ENCODE results near the gene WDR33.

The WDR33 gene

GRCh38 chr2:127698553-127699355, 112.2 kb downstream of the WDR33 start:
- DNase-seq (ENCODE audit: low read depth in 1 of 2, low spot score in 1 of 2) = no peak

- DNase-seq (ENCODE audit: low read depth in 1 of 2, low spot score in 1 of 2) = no peak
Observed at GRCh38 chr2:127697482-127698180, 113.3 kb downstream of the WDR33 start.

- DNase-seq (ENCODE audit: low read depth in 1 of 2, low spot score in 1 of 2) = peak in 1 of 2 donors; percentile 31
Observed at GRCh38 chr2:127695491-127696472, 115.2 kb downstream of the WDR33 start.

- DNase-seq (ENCODE audit: low read depth in 1 of 2, low spot score in 1 of 2) = no peak
Observed at GRCh38 chr2:127694986-127695385, 116.0 kb downstream of the WDR33 start.

- DNase-seq (ENCODE audit: low read depth in 1 of 2, low spot score in 1 of 2) = no peak
Observed at GRCh38 chr2:127690696-127691095, 120.3 kb downstream of the WDR33 start.

- DNase-seq (ENCODE audit: low read depth in 1 of 2, low spot score in 1 of 2) = no peak
Observed at GRCh38 chr2:127688405-127688804, 122.6 kb downstream of the WDR33 start.

- no peak for DNase-seq (ENCODE audit: low read depth in 1 of 2, low spot score in 1 of 2)
Observed at GRCh38 chr2:127685410-127686080, 125.4 kb downstream of the WDR33 start.

- DNase-seq (ENCODE audit: low read depth in 1 of 2, low spot score in 1 of 2) = no peak
Observed at GRCh38 chr2:127683757-127684156, 127.2 kb downstream of the WDR33 start.

GRCh38 chr2:127683056-127683455, 127.9 kb downstream of the WDR33 start:
- no peak for DNase-seq (ENCODE audit: low read depth in 1 of 2, low spot score in 1 of 2)

- DNase-seq (ENCODE audit: low read depth in 1 of 2, low spot score in 1 of 2) = no peak
Observed at GRCh38 chr2:127681976-127682857, 128.8 kb downstream of the WDR33 start.

GRCh38 chr2:127681288-127681804, 129.6 kb downstream of the WDR33 start:
- no peak for DNase-seq (ENCODE audit: low read depth in 1 of 2, low spot score in 1 of 2)

GRCh38 chr2:127680706-127681287, 130.2 kb downstream of the WDR33 start:
- no peak for DNase-seq (ENCODE audit: low read depth in 1 of 2, low spot score in 1 of 2)

- no peak for DNase-seq (ENCODE audit: low read depth in 1 of 2, low spot score in 1 of 2)
Observed at GRCh38 chr2:127679680-127680361, 131.2 kb downstream of the WDR33 start.

GRCh38 chr2:127678991-127679390, 132.0 kb downstream of the WDR33 start:
- DNase-seq (ENCODE audit: low read depth in 1 of 2, low spot score in 1 of 2) = no peak

- no peak for DNase-seq (ENCODE audit: low read depth in 1 of 2, low spot score in 1 of 2)
Observed at GRCh38 chr2:127678531-127678930, 132.4 kb downstream of the WDR33 start.

- DNase-seq (ENCODE audit: low read depth in 1 of 2, low spot score in 1 of 2) = no peak
Observed at GRCh38 chr2:127676906-127677305, 134.1 kb downstream of the WDR33 start.

GRCh38 chr2:127675331-127676261, 135.4 kb downstream of the WDR33 start, which contains the start of gene LIMS2:
TSS of gene LIMS2 (minus strand) at chr2:127675530. CDS start at chr2:127675024, 506 bp downstream.
- DNase-seq (ENCODE audit: low read depth in 1 of 2, low spot score in 1 of 2) = no peak
